Measurements from ENCODE around the gene TFF2. TPM values are rescaled to one million over a fixed set of nuclear protein-coding genes. Genes with fewer than 3 reads are reported as not detected.

TFF2 gene
- total RNA-seq, 1 experiment from 2014 or later = not detected

GRCh38 chr21:42343963-42344510, 6.8 kb downstream of the TFF2 start:
- intact Hi-C loops (cut with micrococcal nuclease; ENCODE audit: unreplicated experiment) = no loop called here
- DNase-seq = no peak
- CTCF ChIA-PET = no interaction called here
- no peaks in the 10 kb centered on the region for H3K36me3 Mint-ChIP-seq (ENCODE audit: insufficient read depth, unreplicated experiment)
- no peaks in the 10 kb centered on the region for H3K9me3 Mint-ChIP-seq (ENCODE audit: low read depth, unreplicated experiment)
- no peak overlapping the region for H3K27ac Mint-ChIP-seq (ENCODE audit: unreplicated experiment)
- no TSS peak for BruUV-seq (replicated peaks)
- H3K4me1 Mint-ChIP-seq (ENCODE audit: low read depth, unreplicated experiment) = no peaks in the 10 kb centered on the region
- no peak overlapping the region for H3K4me3 Mint-ChIP-seq (ENCODE audit: low read depth, unreplicated experiment)
- TF ChIP-seq CTCF (IDR thresholded peaks at IDR 0.05; ENCODE audit: unreplicated experiment) = no peak
- H3K27me3 Mint-ChIP-seq (ENCODE audit: unreplicated experiment) = no peaks in the 10 kb centered on the region

GRCh38 chr21:42343556-42343955, 7.2 kb downstream of the TFF2 start:
- BruUV-seq (replicated peaks) = no TSS peak
- no peaks in the 10 kb centered on the region for H3K36me3 Mint-ChIP-seq (ENCODE audit: insufficient read depth, unreplicated experiment)
- TF ChIP-seq CTCF (IDR thresholded peaks at IDR 0.05; ENCODE audit: unreplicated experiment) = no peak
- no peak for DNase-seq
- H3K4me3 Mint-ChIP-seq (ENCODE audit: low read depth, unreplicated experiment) = no peak overlapping the region
- CTCF ChIA-PET = no interaction called here
- H3K27me3 Mint-ChIP-seq (ENCODE audit: unreplicated experiment) = no peaks in the 10 kb centered on the region
- no peaks in the 10 kb centered on the region for H3K9me3 Mint-ChIP-seq (ENCODE audit: low read depth, unreplicated experiment)
- intact Hi-C loops (cut with micrococcal nuclease; ENCODE audit: unreplicated experiment) = no loop called here
- H3K27ac Mint-ChIP-seq (ENCODE audit: unreplicated experiment) = no peak overlapping the region
- H3K4me1 Mint-ChIP-seq (ENCODE audit: low read depth, unreplicated experiment) = no peaks in the 10 kb centered on the region

- H3K36me3 Mint-ChIP-seq (ENCODE audit: insufficient read depth, unreplicated experiment) = no peaks in the 10 kb centered on the region
- H3K27me3 Mint-ChIP-seq (ENCODE audit: unreplicated experiment) = no peaks in the 10 kb centered on the region
- no TSS peak for BruUV-seq (replicated peaks)
- TF ChIP-seq CTCF (IDR thresholded peaks at IDR 0.05; ENCODE audit: unreplicated experiment) = no peak
- H3K4me1 Mint-ChIP-seq (ENCODE audit: low read depth, unreplicated experiment) = no peaks in the 10 kb centered on the region
- intact Hi-C loops (cut with micrococcal nuclease; ENCODE audit: unreplicated experiment) = no loop called here
- H3K9me3 Mint-ChIP-seq (ENCODE audit: low read depth, unreplicated experiment) = no peaks in the 10 kb centered on the region
- H3K4me3 Mint-ChIP-seq (ENCODE audit: low read depth, unreplicated experiment) = no peak overlapping the region
- no peak overlapping the region for H3K27ac Mint-ChIP-seq (ENCODE audit: unreplicated experiment)
- no peak for DNase-seq
- CTCF ChIA-PET = no interaction called here
These were observed 7.7 kb downstream of the TFF2 start for GRCh38 chr21:42343101-42343500.

GRCh38 chr21:42341776-42342542, 8.8 kb downstream of the TFF2 start:
- Mint-ChIP-seq H3K27me3 (ENCODE audit: unreplicated experiment) (no peaks in the 10 kb centered on the region), H3K4me1 (ENCODE audit: low read depth, unreplicated experiment) (peaks cover 8% of the 10 kb centered on the region), H3K9me3 (ENCODE audit: low read depth, unreplicated experiment) (no peaks in the 10 kb centered on the region), H3K36me3 (ENCODE audit: insufficient read depth, unreplicated experiment) (no peaks in the 10 kb centered on the region), H3K4me3 (ENCODE audit: low read depth, unreplicated experiment) (no peak overlapping the region), H3K27ac (ENCODE audit: unreplicated experiment) (no peak overlapping the region)
- TF ChIP-seq CTCF (IDR thresholded peaks at IDR 0.05; ENCODE audit: unreplicated experiment) = no peak
- CTCF ChIA-PET = no interaction called here
- no peak for DNase-seq
- intact Hi-C loops (cut with micrococcal nuclease; ENCODE audit: unreplicated experiment) = no loop called here
- no TSS peak for BruUV-seq (replicated peaks)

Data from Calu3 (cell line).